Thoracic aorta (tissue), 2 donors: ENCODE data around the gene BORCS6. TPM values are rescaled to one million over a fixed set of nuclear protein-coding genes. Genes with fewer than 3 reads are reported as not detected.

Source experiments
- ATAC-seq: fragments of 150-250 bp; one replicate; pipeline ENCODE4 v1.8.0; 2017; ENCODE audit warnings: low read depth; ENCODE audit not compliant: insufficient number of reproducible peaks, low FRiP score
- DNase-seq: peaks from one replicate; pipeline ENCODE4 v3.0.0-alpha.2; 2020; ENCODE audit warnings: low spot score
- H3K27ac ChIP-seq, 2 donors: fragments of 200-600 bp; sonication (generic); 1 replicate in 1 of 2; 2 replicates in 1 of 2; pipeline ENCODE4 v1.5.1; 2016; ENCODE audit warnings: mild to moderate bottlenecking in 2 of 2, moderate library complexity in 2 of 2
- H3K27me3 ChIP-seq: fragments of 200-600 bp; sonication (generic); replicated peaks from 2 replicates; pipeline ENCODE4 v1.6.0; 2016; ENCODE audit warnings: mild to moderate bottlenecking; ENCODE audit not compliant: insufficient read depth
- H3K36me3 ChIP-seq: fragments of 200-600 bp; sonication (generic); one replicate; pipeline ENCODE4 v1.5.1; 2016
- H3K4me1 ChIP-seq, 2 donors: fragments of 200-600 bp; sonication (generic); 1 replicate in 1 of 2; 2 replicates in 1 of 2; pipeline versions ENCODE4 v1.5.1 to v1.6.0; 2016; ENCODE audit warnings: low read depth in 2 of 2, mild to moderate bottlenecking in 1 of 2; ENCODE audit not compliant: control insufficient read depth in 1 of 2
- H3K4me3 ChIP-seq: fragments of 200-600 bp; sonication (generic); 2 replicates; pipeline ENCODE4 v1.5.1; 2016; ENCODE audit warnings: mild to moderate bottlenecking
- H3K9me3 ChIP-seq: fragments of 200-600 bp; sonication (generic); 2 replicates; pipeline ENCODE4 v1.5.1; 2016
- total RNA-seq, 2 donors: library from RNA; depleted of rRNA; stranded (reverse); fragments of >200 nt; gene quantifications; one replicate each; pipeline versions ENCODE4 v1.1.0 to v1.2.3, GENCODE V29; 2016
- TF ChIP-seq, protein P1 (sequence below): fragments of 200-600 bp; sonication (generic); IDR thresholded peaks from one replicate; pipeline ENCODE4 v1.5.1; 2019; ENCODE audit warnings: antibody characterized with exemption

Gene BORCS6
- total RNA-seq, 2 donors from 2014 or later, result 11.9 to 13.8 TPM

DNA sequence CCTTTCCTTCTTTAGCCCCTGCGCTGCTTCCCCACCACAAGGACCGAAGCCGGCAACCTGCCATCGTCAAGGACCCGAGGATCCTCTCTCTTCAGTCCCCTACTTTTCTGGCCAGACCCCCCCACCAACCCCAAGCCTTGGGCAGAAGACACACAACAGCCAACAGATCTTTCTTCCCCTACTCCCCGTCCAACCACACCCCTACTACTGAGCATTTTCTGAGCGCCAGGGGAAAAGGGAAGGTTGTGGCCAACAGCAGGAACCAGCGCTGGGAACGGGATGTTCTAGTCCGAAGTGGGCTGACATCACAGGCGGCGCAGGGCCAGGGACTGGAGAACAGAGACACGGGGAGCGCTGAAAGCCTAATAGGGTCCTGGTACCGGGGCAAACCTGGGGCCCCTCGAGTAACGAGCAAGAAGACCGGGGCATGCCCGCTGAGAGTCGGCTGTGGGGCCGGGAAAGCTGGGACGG is 38.3 kb downstream of the BORCS6 start:
- peak; percentile 84 for DNase-seq
- Histone ChIP-seq H3K27me3 (no peaks in the 10 kb centered on the region), H3K36me3 (peaks cover 41% of the 10 kb centered on the region), H3K4me1 (peaks cover 18 to 48% of the 10 kb centered on the region in 2 donors), H3K9me3 (no peaks in the 10 kb centered on the region), H3K27ac (peak overlapping the region; percentile 100), H3K4me3 (peak overlapping the region; percentile 76)
- no peak for ATAC-seq
- TF ChIP-seq, protein P1, sequence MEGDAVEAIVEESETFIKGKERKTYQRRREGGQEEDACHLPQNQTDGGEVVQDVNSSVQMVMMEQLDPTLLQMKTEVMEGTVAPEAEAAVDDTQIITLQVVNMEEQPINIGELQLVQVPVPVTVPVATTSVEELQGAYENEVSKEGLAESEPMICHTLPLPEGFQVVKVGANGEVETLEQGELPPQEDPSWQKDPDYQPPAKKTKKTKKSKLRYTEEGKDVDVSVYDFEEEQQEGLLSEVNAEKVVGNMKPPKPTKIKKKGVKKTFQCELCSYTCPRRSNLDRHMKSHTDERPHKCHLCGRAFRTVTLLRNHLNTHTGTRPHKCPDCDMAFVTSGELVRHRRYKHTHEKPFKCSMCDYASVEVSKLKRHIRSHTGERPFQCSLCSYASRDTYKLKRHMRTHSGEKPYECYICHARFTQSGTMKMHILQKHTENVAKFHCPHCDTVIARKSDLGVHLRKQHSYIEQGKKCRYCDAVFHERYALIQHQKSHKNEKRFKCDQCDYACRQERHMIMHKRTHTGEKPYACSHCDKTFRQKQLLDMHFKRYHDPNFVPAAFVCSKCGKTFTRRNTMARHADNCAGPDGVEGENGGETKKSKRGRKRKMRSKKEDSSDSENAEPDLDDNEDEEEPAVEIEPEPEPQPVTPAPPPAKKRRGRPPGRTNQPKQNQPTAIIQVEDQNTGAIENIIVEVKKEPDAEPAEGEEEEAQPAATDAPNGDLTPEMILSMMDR, result no peak

DNA sequence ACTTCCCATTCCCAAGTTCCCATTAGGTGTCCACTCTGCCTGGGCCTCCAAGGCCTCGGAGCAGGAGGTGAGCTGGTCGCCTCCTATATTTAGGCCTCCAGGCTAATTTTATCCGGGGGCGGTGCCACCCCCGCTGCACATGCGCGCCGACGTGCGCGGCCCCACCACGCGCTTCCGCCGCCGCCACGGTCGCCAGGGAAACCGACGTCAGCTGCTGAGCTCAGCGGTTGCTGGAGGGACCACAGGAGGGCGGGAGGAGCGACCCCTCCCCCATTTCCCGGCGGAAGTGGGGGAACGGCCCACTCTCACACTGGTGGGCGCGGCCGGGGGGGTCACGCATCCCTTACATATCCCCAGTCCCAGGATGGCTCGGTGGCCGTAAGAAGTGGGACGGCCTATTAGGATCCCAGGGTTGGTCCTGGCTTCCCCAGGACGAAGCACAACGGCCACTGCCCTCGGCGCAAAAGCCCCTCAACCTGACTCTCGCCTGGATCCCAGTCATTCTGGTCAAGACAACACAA is 38.8 kb downstream of the BORCS6 start:
- Histone ChIP-seq H3K27me3 (no peaks in the 10 kb centered on the region), H3K27ac (peak overlapping the region; percentile 100), H3K4me3 (peak overlapping the region; percentile 76), H3K9me3 (no peaks in the 10 kb centered on the region), H3K36me3 (peaks cover 46% of the 10 kb centered on the region), H3K4me1 (peaks cover 18 to 48% of the 10 kb centered on the region in 2 donors)
- ATAC-seq, result peak; percentile 5
- DNase-seq, result peak; percentile 62
- TF ChIP-seq, protein P1, result peak; percentile 24

DNA sequence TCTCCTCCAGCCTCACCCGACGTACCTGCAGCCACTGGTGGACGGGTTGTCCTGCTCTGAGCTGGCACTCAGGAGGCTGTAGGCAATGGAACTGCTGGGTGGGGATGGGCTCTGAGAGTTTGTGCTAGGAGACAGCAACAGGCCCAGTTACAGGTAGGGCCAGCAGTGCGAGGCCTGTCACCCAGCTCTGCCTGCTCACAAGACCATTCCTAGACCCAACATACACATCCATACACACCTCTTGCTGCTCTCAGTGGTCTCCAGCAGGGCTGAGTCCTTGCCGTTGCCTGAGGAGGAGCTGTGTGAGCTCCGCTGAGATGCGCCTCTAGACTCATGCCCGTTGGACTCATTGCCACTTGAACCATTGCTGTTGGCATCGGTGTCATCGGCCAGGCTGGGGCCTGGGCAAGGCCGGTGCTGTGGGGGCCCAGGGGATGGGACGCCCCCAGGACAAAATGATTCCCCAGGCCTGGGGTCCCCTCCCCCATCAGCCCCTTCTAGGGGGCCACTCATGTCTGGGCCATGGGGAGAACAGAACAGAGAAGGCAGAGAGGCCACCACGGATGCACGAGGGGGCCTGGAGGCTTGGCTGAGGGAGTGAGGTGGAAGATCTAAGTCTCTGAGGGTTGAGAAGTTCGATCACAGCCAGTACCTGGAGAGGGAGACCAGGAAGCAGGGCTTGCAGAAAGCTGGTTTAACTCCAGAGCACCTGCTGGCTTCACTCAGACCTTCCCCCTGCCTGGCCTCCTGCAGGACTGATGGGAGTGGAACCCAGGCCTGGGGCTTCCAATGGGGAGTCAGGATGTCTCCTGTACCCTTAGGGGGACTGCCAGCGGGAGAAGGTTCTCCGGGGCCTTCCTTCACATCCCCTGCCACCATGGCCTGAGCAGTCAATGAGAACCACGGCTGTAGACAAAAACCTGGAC is 39.5 kb downstream of the BORCS6 start:
- H3K4me1 ChIP-seq, result peaks cover 18 to 48% of the 10 kb centered on the region in 2 donors
- no peaks in the 10 kb centered on the region for H3K27me3 ChIP-seq
- H3K4me3 ChIP-seq, result peak overlapping the region; percentile 76
- no peaks in the 10 kb centered on the region for H3K9me3 ChIP-seq
- no peak for ATAC-seq
- TF ChIP-seq, protein P1, result no peak
- DNase-seq, result no peak
- H3K36me3 ChIP-seq, result peaks cover 53% of the 10 kb centered on the region
- H3K27ac ChIP-seq, result peak overlapping the region; percentile 100

DNA sequence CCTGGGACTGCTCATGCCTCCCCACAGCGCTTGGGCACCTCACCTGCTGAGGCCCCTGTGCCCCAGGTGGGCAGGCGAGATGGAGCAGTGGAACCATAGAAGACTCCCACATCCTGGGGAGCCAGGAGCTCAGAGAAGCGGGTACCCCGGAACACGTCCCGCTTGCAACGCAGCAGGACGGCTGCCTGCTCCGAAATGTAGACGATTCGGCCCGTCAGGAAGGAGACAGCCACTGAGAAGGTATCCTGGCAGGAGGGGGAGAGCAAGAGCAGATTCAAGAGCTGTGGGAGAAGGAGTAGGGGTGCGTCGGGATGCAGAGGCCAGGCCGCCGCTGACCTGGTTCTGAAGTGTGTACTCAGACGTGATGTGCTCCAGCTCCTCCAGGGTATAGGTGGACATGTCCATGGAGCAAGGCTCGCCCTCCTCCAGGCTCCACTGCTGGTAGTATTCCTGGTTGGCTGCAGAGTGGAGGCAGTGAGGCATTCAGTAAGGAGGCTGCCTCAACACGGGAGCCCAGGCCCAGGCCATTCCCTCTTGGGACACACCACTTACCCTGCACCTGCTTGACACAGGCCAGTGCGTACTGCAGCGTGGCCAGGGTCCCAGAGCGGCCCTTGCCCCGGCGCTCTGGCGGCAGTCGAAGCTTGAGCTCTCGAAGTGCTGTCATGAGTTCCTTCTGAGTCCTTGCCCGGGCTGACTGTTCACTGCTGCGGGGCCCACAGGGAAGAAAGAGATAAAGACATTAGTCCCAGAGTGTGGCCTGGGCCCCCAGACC is 40.4 kb downstream of the BORCS6 start:
- H3K4me1 ChIP-seq, result peaks cover 18 to 48% of the 10 kb centered on the region in 2 donors
- no peaks in the 10 kb centered on the region for H3K27me3 ChIP-seq
- TF ChIP-seq, protein P1, result no peak
- DNase-seq (no peak), ATAC-seq (no peak)
- H3K9me3 ChIP-seq, result no peaks in the 10 kb centered on the region
- peak overlapping the region; percentile 76 for H3K4me3 ChIP-seq
- peak overlapping the region; percentile 100 for H3K27ac ChIP-seq
- peaks cover 62% of the 10 kb centered on the region for H3K36me3 ChIP-seq

DNA sequence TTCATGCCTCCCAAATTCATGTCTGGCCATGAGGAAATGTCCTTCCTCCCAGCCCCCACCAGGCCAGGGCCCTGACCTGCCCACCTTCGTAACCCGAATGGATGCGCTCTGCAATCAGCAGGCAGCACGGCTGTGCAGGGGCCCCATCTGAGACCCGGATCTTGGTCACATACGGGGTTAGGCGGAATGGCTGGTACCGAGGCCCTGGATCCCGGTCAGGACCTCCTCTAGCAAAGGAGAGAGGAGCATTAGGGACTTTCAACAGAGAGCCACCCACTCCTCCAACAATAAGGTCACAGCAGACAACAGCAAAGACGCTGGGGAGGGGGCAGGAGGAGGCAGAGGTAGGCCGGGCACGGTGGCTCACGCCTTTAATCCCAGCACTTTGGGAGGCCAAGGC is 41.4 kb downstream of the BORCS6 start:
- Histone ChIP-seq H3K27me3 (no peaks in the 10 kb centered on the region), H3K27ac (peak overlapping the region; percentile 13 to 100), H3K36me3 (peaks cover 72% of the 10 kb centered on the region), H3K9me3 (no peaks in the 10 kb centered on the region), H3K4me1 (peaks cover 18 to 44% of the 10 kb centered on the region in 2 donors), H3K4me3 (no peak overlapping the region)
- DNase-seq (no peak), ATAC-seq (no peak)
- TF ChIP-seq, protein P1, result no peak
